HUES64 (cell line): Measurements from ENCODE around the gene SRGAP2C.
"Not testable (repeated sequence)": the region's sequence is repeated elsewhere in the genome, so short reads cannot be mapped to it uniquely, and the experiment has no call there.

Experiments used
- H3K27ac ChIP-seq: 2 replicates; pipeline ENCODE4 v1.7.0; 2013; ENCODE audit warnings: low read depth, low read length, inconsistent platforms
- H3K27me3 ChIP-seq: 2 replicates; pipeline ENCODE4 v1.6.1; 2013; ENCODE audit warnings: mild to moderate bottlenecking, low read length; ENCODE audit not compliant: insufficient read depth
- H3K36me3 ChIP-seq: 2 replicates; pipeline ENCODE4 v1.6.1; 2013; ENCODE audit warnings: mild to moderate bottlenecking, low read length; ENCODE audit not compliant: insufficient read depth
- H3K4me1 ChIP-seq: 2 replicates; pipeline ENCODE4 v1.6.1; 2013; ENCODE audit warnings: mild to moderate bottlenecking, low read length, moderate library complexity; ENCODE audit not compliant: insufficient read depth
- H3K4me3 ChIP-seq: 2 replicates; pipeline ENCODE4 v1.5.1; 2013; ENCODE audit warnings: mild to moderate bottlenecking, low read length, moderate library complexity
- H3K9ac ChIP-seq: 2 replicates; pipeline ENCODE4 v1.6.1; 2013; ENCODE audit warnings: mild to moderate bottlenecking, low read depth, low read length
- H3K9me3 ChIP-seq: 2 replicates; pipeline ENCODE4 v1.6.1; 2013; ENCODE audit warnings: low read depth, low read length; ENCODE audit not compliant: insufficient read depth
- WGBS: fragments of 150-250, 120-280 bp; methylation state at CpG from one replicate; pipeline ENCODE4 v1.1.7; 2013; ENCODE audit warnings: missing lambda C conversion rate; 5-methylcytosine and 5-hydroxymethylcytosine counted together

SRGAP2C gene

GRCh38 chr1:121214544-121215156 is 29.9 kb downstream of the SRGAP2C start:
- not testable (repeated sequence) for H3K27me3 ChIP-seq, H3K36me3 ChIP-seq, H3K27ac ChIP-seq, H3K4me3 ChIP-seq, H3K9ac ChIP-seq, H3K9me3 ChIP-seq, H3K4me1 ChIP-seq
- no CpG with 5 or more reads among the region's 5 CpGs for WGBS

GRCh38 chr1:121215699-121216417 is 31.1 kb downstream of the SRGAP2C start:
- not testable (repeated sequence) for H3K4me3 ChIP-seq
- no CpG with 5 or more reads among the region's 1 CpG for WGBS

DNA sequence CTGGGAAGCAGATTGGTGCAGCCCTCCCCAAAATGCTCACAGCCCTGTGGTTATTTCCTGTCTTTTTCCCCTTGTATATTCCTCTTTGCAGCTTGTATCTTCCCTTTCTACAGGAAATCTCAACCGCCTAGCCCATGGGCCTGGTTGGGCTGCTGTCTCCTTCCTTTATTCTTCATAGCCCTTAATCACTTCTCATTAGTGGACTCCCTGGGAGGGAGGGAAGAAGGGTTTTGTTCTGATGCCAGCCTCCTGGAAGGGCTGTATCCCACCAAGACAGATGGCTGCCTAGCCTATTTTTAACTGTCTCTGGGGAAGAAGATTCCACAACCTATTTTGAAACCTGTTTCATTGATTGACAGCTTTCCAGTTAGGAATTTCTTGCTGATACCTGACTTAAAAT is 31.9 kb downstream of the SRGAP2C start:
- H3K4me3 ChIP-seq, H3K4me1 ChIP-seq, H3K9me3 ChIP-seq, H3K27me3 ChIP-seq, H3K36me3 ChIP-seq, H3K27ac ChIP-seq, H3K9ac ChIP-seq: not testable (repeated sequence)
- WGBS: no CpG with 5 or more reads among the region's 1 CpG

More at GRCh38 chr1:121215699-121216417, 31.1 kb downstream of the SRGAP2C start:
- H3K4me1 ChIP-seq, H3K36me3 ChIP-seq, H3K27me3 ChIP-seq, H3K27ac ChIP-seq, H3K9me3 ChIP-seq, H3K9ac ChIP-seq: not testable (repeated sequence)

GRCh38 chr1:121221770-121222169 is 37.0 kb downstream of the SRGAP2C start:
- WGBS: 90% methylated on average over 1 of the region's 1 CpG
- not testable (repeated sequence) for H3K27me3 ChIP-seq, H3K9me3 ChIP-seq, H3K4me3 ChIP-seq, H3K36me3 ChIP-seq, H3K27ac ChIP-seq, H3K4me1 ChIP-seq, H3K9ac ChIP-seq

GRCh38 chr1:121224714-121225113 is 39.9 kb downstream of the SRGAP2C start:
- H3K4me3 ChIP-seq, H3K27me3 ChIP-seq, H3K4me1 ChIP-seq, H3K9me3 ChIP-seq, H3K9ac ChIP-seq, H3K36me3 ChIP-seq, H3K27ac ChIP-seq: not testable (repeated sequence)
- 100% methylated on average over 1 of the region's 4 CpGs for WGBS

GRCh38 chr1:121226295-121226904 is 41.6 kb downstream of the SRGAP2C start:
- not testable (repeated sequence) for H3K4me3 ChIP-seq, H3K27ac ChIP-seq, H3K9ac ChIP-seq, H3K36me3 ChIP-seq, H3K9me3 ChIP-seq, H3K4me1 ChIP-seq, H3K27me3 ChIP-seq
- WGBS: 90% methylated on average over 2 of the region's 4 CpGs

DNA sequence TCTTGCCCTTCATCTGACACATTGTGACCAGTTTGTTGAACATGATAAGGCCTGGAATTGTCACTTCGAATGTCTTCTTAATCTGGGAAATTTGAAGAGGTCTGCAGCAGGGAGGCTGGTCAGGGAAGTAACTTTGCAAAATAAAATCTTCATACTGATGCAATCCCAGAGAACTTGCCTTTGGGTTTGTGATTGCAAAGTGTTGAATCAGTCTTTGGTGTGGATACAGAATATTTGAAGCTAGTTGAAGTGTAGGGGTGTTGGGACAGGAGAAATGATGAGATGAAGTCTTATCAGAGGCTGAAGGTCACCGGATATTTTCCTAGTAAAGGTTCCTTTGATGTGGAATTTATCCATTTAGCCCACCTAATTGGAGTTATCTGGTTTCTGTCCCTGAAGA is 42.1 kb downstream of the SRGAP2C start:
- H3K27ac ChIP-seq, H3K4me3 ChIP-seq, H3K36me3 ChIP-seq, H3K4me1 ChIP-seq, H3K9ac ChIP-seq, H3K9me3 ChIP-seq, H3K27me3 ChIP-seq: not testable (repeated sequence)
- WGBS: 100% methylated on average over 1 of the region's 2 CpGs

DNA sequence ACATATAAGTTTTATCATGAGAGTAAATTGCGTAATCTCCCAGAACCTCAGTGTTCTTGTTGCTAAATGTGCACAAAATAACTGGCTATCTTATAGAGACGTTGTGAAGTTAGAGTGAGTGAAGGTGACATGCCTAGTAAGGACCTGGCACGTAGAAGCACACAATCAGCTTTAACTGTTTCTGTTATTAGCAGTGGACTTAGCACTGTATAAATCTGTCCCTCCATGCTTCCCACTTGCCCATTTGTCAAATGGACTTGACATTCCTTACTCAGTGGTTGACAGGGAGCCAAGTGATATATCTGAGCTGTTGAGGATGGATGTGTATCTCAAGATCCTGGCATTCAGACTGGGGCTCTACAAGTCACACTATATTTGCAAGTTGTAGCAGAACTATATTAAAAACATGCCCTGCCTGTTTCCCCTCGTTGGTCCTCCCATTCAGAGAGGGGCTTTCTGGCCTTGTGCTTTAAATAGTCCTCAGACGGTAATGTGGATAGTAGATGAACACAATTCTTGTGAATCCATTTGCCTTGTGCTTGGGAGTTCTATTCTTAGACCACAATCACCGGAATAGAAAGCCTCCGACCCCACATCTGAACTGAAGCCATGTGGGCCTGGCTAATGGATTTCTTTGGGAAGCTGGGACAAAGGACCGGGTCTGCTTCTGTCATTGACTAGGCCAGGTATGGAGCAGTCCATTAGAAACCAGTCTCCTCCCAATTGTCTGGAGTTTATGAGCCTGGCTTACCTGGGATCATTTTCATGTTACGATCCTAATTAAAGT is 43.0 kb downstream of the SRGAP2C start:
- not testable (repeated sequence) for H3K36me3 ChIP-seq, H3K4me1 ChIP-seq, H3K27me3 ChIP-seq, H3K4me3 ChIP-seq, H3K27ac ChIP-seq, H3K9ac ChIP-seq, H3K9me3 ChIP-seq
- WGBS: no CpG with 5 or more reads among the region's 9 CpGs

DNA sequence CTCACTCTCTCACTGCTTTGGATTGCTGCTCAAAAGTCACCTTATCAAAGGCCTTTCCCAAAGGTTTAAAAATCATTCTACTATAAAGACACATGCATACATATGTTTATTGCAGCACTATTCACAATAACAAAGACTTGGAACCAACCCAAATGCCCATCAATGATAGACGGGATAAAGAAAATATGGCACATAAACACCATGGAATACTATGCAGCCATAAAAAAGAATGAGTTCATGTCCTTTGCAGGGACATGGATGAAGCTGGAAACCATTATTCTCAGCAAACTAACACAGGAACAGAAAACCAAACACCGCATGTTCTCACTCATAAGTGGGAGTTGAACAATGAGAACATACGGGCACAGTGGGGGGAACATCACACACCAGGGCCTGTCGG is 45.9 kb downstream of the SRGAP2C start:
- 100% methylated on average over 1 of the region's 4 CpGs for WGBS
- H3K36me3 ChIP-seq, H3K27ac ChIP-seq, H3K9ac ChIP-seq, H3K9me3 ChIP-seq, H3K27me3 ChIP-seq, H3K4me3 ChIP-seq, H3K4me1 ChIP-seq: not testable (repeated sequence)

- 81% methylated on average over 1 of the region's 4 CpGs for WGBS
- H3K36me3 ChIP-seq, H3K9me3 ChIP-seq, H3K4me1 ChIP-seq, H3K27me3 ChIP-seq, H3K9ac ChIP-seq, H3K4me3 ChIP-seq, H3K27ac ChIP-seq: not testable (repeated sequence)
Measured at GRCh38 chr1:121232445-121233125, 47.8 kb downstream of the SRGAP2C start.
